NCI-H2107 treated with DMSO at 0.1 percent for 48 hours (cell line): Measurements from ENCODE around the gene ARSA.
"Not testable (repeated sequence)": the region's sequence is repeated elsewhere in the genome, so short reads cannot be mapped to it uniquely, and the experiment has no call there.

Experiments
- DNase-seq: peaks from one replicate; lab custom pipeline; 2025; ENCODE audit not compliant: unreplicated experiment; lab: John Stamatoyannopoulos, UW

The ARSA gene

GRCh38 chr22:50627642-50628542 is at the start of gene ARSA:
TSS of gene ARSA (minus strand) at chr22:50628152. CDS start at chr22:50627779, 373 bp downstream.
- DNase-seq, result peak; percentile 14

- no peak for DNase-seq
Measured at GRCh38 chr22:50676661-50677492, 48.9 kb upstream of the ARSA start.

GRCh38 chr22:50676180-50676636 is 48.3 kb upstream of the ARSA start:
- DNase-seq, result no peak

GRCh38 chr22:50675553-50676179 is 47.7 kb upstream of the ARSA start:
- DNase-seq, result no peak

- peak; percentile 28 for DNase-seq
Measured at GRCh38 chr22:50674606-50675552, 46.9 kb upstream of the ARSA start.

- no peak for DNase-seq
Measured at GRCh38 chr22:50674130-50674500, 46.2 kb upstream of the ARSA start.

- no peak for DNase-seq
Measured at GRCh38 chr22:50673231-50674129, 45.5 kb upstream of the ARSA start.

- DNase-seq, result no peak
Measured at GRCh38 chr22:50672471-50673230, 44.7 kb upstream of the ARSA start, which contains the start of gene SHANK3. TSS of gene SHANK3 (plus strand) at chr22:50672823.

GRCh38 chr22:50672041-50672440 is 44.1 kb upstream of the ARSA start:
- no peak for DNase-seq

- no peak for DNase-seq
Measured at GRCh38 chr22:50671641-50672040, 43.7 kb upstream of the ARSA start.

- no peak for DNase-seq
Measured at GRCh38 chr22:50670914-50671538, 43.1 kb upstream of the ARSA start.

GRCh38 chr22:50670513-50670912 is 42.6 kb upstream of the ARSA start:
- no peak for DNase-seq

GRCh38 chr22:50665738-50666137 is 37.8 kb upstream of the ARSA start:
- no peak for DNase-seq

GRCh38 chr22:50665212-50665611 is 37.3 kb upstream of the ARSA start:
- DNase-seq, result no peak

GRCh38 chr22:50660306-50660705 is 32.4 kb upstream of the ARSA start:
- DNase-seq, result no peak

- DNase-seq, result not testable (repeated sequence)
Measured at GRCh38 chr22:50659711-50660110, 31.8 kb upstream of the ARSA start.

- no peak for DNase-seq
Measured at GRCh38 chr22:50657925-50658324, 30.0 kb upstream of the ARSA start.
